Measurements from ENCODE around the gene PRKCA.

Gene PRKCA

GRCh38 chr17:66310528-66311148 is 8.2 kb downstream of the PRKCA start:
- H3K4me3 ChIP-seq (ENCODE audit: low read depth, low read length), result no peak overlapping the region
- TF ChIP-seq CTCF (IDR thresholded peaks at IDR 0.05; ENCODE audit: low read depth, low read length) (peak; percentile 19), MYC (IDR thresholded peaks at IDR 0.05; ENCODE audit: low read depth, low read length) (no peak)
- peak; percentile 24 for DNase-seq (ENCODE audit: low read depth)

DNA sequence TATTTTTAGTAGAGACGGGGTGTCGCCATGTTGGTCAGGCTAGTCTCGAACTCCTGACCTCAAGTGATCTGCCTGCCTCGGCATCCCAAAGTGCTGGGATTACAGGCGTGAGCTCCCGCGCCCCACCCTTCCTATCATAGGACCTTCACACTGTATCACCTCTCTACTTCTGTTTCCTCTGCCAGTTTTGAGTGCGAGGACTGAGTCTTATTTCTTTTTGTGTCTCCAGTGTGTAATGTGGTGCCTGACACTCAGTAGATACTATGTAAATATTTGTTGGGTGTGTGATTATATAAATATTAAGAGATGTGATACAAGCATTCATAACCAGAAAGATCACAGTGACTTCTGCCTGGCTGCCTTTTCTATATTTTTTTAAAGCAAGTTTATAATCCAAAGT is 10.5 kb downstream of the PRKCA start:
- no peak overlapping the region for H3K4me3 ChIP-seq (ENCODE audit: low read depth, low read length)
- no peak for DNase-seq (ENCODE audit: low read depth)
- TF ChIP-seq CTCF (IDR thresholded peaks at IDR 0.05; ENCODE audit: low read depth, low read length) (no peak), POLR2A (IDR thresholded peaks at IDR 0.05; ENCODE audit: extremely low read depth, insufficient read length) (no peak), MYC (IDR thresholded peaks at IDR 0.05; ENCODE audit: low read depth, low read length) (no peak)
- TF ChIP-seq, protein P1, sequence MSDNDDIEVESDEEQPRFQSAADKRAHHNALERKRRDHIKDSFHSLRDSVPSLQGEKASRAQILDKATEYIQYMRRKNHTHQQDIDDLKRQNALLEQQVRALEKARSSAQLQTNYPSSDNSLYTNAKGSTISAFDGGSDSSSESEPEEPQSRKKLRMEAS (IDR thresholded peaks at IDR 0.05; ENCODE audit: low read depth, low read length), result no peak

- no peak for TF ChIP-seq CTCF (IDR thresholded peaks at IDR 0.05; ENCODE audit: low read depth, low read length)
- no peak for TF ChIP-seq POLR2A (IDR thresholded peaks at IDR 0.05; ENCODE audit: extremely low read depth, insufficient read length)
- TF ChIP-seq MYC (IDR thresholded peaks at IDR 0.05; ENCODE audit: low read depth, low read length), result no peak
- TF ChIP-seq, protein P1 (IDR thresholded peaks at IDR 0.05; ENCODE audit: low read depth, low read length), result no peak
- no peak overlapping the region for H3K4me3 ChIP-seq (ENCODE audit: low read depth, low read length)
- DNase-seq (ENCODE audit: low read depth), result no peak
These were observed 10.9 kb downstream of the PRKCA start for GRCh38 chr17:66313325-66313724.

DNA sequence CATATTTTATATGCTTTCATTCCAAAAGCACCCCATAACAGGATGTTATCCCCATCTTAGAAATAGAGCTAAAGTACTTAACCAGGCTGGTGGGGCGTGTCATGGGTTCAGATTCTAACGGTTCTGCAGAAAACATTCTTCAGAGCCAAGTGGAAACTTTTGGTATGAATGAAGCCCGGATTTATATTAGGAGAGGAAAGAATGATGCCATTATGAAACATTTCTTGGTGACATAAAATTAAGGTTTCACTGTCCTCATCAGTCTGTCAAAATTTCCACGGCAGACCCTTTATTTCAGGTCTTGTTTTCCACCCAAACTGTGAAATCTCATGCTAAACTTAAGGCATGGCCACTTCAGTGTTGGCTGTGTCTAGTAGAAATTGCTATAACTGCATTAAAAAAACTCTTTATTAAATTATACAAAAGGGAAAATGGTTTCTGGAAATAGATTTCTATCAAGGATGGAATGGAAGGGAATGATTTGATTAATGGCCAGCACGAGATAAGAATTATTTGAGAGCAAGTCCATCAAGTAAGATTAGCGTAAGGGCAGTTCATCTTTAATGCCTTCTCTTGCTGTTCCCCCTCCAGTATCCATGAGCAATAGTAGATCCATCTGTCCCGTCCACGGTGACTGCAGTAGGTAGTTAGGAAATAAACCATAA is 11.7 kb downstream of the PRKCA start:
- no peak overlapping the region for H3K4me3 ChIP-seq (ENCODE audit: low read depth, low read length)
- TF ChIP-seq MYC (IDR thresholded peaks at IDR 0.05; ENCODE audit: low read depth, low read length) (no peak), CTCF (IDR thresholded peaks at IDR 0.05; ENCODE audit: low read depth, low read length) (no peak), POLR2A (IDR thresholded peaks at IDR 0.05; ENCODE audit: extremely low read depth, insufficient read length) (no peak)
- TF ChIP-seq, protein P1 (IDR thresholded peaks at IDR 0.05; ENCODE audit: low read depth, low read length), result no peak
- DNase-seq (ENCODE audit: low read depth), result no peak

DNA sequence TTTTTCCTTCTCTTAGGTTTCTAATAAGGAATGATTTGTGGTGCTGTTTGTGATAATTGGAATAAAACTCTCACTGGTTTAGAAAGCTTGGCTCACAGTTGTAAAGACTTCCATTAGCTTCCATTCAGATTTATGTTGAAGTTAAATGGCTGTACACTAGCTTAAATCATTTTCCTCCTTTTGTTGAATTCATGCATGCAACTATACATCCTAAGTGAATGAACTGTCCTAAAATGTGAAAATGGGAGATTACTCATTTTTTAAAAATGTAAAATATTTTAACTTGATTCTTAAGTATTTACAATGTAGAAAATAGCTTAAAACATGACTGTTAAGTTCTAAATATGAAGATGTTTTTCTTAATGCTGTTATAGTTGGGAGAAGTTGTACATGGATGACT is 15.2 kb downstream of the PRKCA start:
- no peak overlapping the region for H3K4me3 ChIP-seq (ENCODE audit: low read depth, low read length)
- TF ChIP-seq, protein P1 (IDR thresholded peaks at IDR 0.05; ENCODE audit: low read depth, low read length), result no peak
- TF ChIP-seq POLR2A (IDR thresholded peaks at IDR 0.05; ENCODE audit: extremely low read depth, insufficient read length), result no peak
- TF ChIP-seq MYC (IDR thresholded peaks at IDR 0.05; ENCODE audit: low read depth, low read length), result no peak
- TF ChIP-seq CTCF (IDR thresholded peaks at IDR 0.05; ENCODE audit: low read depth, low read length), result no peak
- no peak for DNase-seq (ENCODE audit: low read depth)

Data from NB4 (cell line).